AG04450 (cell line): ENCODE results near the gene SEC24D. TPM values are rescaled to one million over a fixed set of nuclear protein-coding genes. Genes with fewer than 3 reads are reported as not detected.

Source experiments
- CTCF ChIA-PET: fragments of 300-600, 350-600 bp; formaldehyde crosslinking; extraction: SDS; loops from one replicate; lab custom pipeline; 2022; ENCODE audit warnings: antibody characterized with exemption, inconsistent platforms; lab: Charles Lee
- POLR2A ChIA-PET: fragments of 350-600 bp; formaldehyde crosslinking; extraction: SDS; loops from one replicate; lab custom pipeline; 2021; ENCODE audit warnings: antibody characterized with exemption, inconsistent platforms; lab: Yijun Ruan, JAX
- DNase-seq: peaks from one replicate; pipeline ENCODE4 v3.0.0-alpha.2; 2011; ENCODE audit warnings: low read depth, low spot score
- H3K27ac ChIP-seq: one replicate; pipeline ENCODE4 v1.5.1; 2012; ENCODE audit warnings: low read depth, low read length, control low read depth
- H3K27me3 ChIP-seq: one replicate; pipeline ENCODE4 v1.6.0; 2012; ENCODE audit warnings: low read length; ENCODE audit not compliant: control insufficient read depth, insufficient read depth
- H3K4me3 ChIP-seq: 2 replicates; pipeline ENCODE4 v1.5.1; 2011; ENCODE audit warnings: mild to moderate bottlenecking, low read depth, low read length, control low read depth
- H3K9me3 ChIP-seq: 2 replicates; pipeline ENCODE4 v1.5.1; 2012; ENCODE audit warnings: low read length; ENCODE audit not compliant: control insufficient read depth, insufficient read depth
- polyA plus RNA-seq: library from polyadenylated mRNA; depleted of rRNA; stranded (reverse); fragments of >200 nt; gene quantifications from 2 replicates; pipeline ENCODE4 v1.2.3, GENCODE V29; 2011
- TF ChIP-seq, protein P1 (sequence below): IDR thresholded peaks from 2 replicates; pipeline ENCODE4 v1.5.1; 2011; ENCODE audit warnings: low read depth, low read length, control low read depth, inconsistent platforms

Gene SEC24D
- polyA plus RNA-seq, 1 experiment: 113 TPM

DNA sequence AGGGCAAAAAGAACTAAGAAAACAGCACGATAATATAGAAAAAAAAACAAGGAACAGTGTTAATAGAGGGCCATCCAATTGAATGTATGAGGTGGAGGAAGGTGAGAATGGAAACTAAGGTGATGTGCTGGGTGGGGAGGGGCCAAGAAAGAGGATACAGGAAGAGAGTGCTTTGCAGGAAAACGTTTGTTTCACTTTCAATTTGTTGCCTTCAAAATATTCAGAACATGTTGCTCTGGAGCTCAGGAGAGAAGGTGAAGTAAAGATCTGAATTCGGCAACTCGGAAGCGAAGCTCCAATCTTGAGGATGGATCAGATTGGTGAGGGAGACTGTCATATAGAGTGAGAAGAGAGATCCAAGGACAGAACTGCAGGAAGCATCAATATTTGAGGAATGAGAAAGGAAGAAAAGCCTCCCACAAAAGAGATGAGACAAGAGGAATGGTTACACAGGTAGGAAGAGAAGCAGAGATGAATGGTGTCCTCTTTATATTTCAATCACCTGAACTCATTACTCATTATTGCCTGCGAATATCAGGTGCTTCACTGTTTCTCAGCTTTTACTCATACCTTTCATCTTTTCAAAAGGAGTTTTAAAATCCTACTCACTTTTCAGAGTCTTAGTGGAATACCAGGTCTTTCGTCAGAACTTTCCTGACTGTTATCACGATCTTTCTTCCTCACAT, 14.7 kb upstream of the SEC24D start:
- TF ChIP-seq, protein P1, sequence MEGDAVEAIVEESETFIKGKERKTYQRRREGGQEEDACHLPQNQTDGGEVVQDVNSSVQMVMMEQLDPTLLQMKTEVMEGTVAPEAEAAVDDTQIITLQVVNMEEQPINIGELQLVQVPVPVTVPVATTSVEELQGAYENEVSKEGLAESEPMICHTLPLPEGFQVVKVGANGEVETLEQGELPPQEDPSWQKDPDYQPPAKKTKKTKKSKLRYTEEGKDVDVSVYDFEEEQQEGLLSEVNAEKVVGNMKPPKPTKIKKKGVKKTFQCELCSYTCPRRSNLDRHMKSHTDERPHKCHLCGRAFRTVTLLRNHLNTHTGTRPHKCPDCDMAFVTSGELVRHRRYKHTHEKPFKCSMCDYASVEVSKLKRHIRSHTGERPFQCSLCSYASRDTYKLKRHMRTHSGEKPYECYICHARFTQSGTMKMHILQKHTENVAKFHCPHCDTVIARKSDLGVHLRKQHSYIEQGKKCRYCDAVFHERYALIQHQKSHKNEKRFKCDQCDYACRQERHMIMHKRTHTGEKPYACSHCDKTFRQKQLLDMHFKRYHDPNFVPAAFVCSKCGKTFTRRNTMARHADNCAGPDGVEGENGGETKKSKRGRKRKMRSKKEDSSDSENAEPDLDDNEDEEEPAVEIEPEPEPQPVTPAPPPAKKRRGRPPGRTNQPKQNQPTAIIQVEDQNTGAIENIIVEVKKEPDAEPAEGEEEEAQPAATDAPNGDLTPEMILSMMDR: no peak
- Histone ChIP-seq H3K27ac (no peak overlapping the region), H3K27me3 (no peaks in the 10 kb centered on the region), H3K4me3 (peak overlapping the region; percentile 56), H3K9me3 (no peaks in the 10 kb centered on the region)
- no peak for DNase-seq
- POLR2A ChIA-PET: no interaction called here
- CTCF ChIA-PET: interaction anchor here (3.4 kb wide), 1 partner anchor 14 kb away, joined by 12 read pairs; no protein-coding TSS in a partner anchor

DNA sequence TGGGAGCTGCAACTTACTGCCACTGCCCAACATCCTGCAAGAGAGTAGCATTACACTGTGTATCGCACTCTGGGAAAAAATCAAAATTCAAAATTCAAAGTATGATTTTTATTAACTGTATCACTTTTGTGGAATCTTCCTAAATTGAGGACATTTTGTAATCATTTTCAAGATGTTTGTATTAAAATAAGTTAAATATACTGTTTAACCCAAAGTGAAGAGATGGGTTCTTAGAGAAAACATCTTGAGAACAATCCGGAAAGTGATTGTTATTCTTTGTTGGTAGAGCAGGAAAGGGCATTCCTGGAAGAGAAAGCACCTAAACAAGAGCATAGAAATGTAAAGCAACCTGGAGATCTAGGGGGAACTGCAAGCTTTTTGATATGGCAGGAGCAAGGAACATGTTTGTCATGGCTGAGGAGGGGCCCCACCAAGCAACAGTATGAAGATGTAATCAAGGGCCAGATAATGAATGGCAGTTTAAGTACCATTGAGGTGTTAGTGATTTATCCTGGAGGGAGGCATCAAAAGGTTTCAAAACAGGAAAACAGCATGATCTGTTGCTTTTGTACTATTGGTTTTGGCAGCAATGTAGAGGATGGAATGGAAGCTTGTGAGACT, 14.1 kb upstream of the SEC24D start:
- no peak for DNase-seq
- Histone ChIP-seq H3K27me3 (no peaks in the 10 kb centered on the region), H3K27ac (no peak overlapping the region), H3K4me3 (peak overlapping the region; percentile 56), H3K9me3 (no peaks in the 10 kb centered on the region)
- TF ChIP-seq, protein P1: no peak
- POLR2A ChIA-PET: no interaction called here
- CTCF ChIA-PET: interaction anchor here (3.4 kb wide), 1 partner anchor 15 kb away, joined by 12 read pairs; no protein-coding TSS in a partner anchor

DNA sequence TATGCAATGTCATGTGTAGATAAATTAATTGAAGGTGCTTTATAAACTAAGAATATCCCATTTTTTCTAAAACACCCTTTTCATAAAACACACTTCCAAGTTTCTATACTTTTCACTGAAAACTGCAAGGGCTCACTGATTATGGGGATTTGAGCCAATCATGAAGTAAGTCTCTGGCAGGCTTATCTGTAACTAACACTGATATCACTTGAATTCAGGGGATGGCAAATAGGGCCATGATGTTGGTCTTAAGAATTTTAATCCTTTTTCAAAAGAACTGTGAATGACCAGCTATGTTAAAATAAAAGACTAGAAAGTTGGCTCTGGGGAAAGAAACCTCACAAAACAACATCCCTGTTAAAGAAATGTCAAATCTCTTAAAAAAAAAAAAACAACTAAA, 13.0 kb upstream of the SEC24D start:
- Histone ChIP-seq H3K27me3 (no peaks in the 10 kb centered on the region), H3K9me3 (no peaks in the 10 kb centered on the region), H3K4me3 (no peak overlapping the region), H3K27ac (no peak overlapping the region)
- CTCF ChIA-PET: no interaction called here
- DNase-seq: no peak
- TF ChIP-seq, protein P1: no peak
- POLR2A ChIA-PET: interaction anchor here (1.1 kb wide), 1 partner anchor 14 kb away, joined by 5 read pairs; no protein-coding TSS in a partner anchor

DNA sequence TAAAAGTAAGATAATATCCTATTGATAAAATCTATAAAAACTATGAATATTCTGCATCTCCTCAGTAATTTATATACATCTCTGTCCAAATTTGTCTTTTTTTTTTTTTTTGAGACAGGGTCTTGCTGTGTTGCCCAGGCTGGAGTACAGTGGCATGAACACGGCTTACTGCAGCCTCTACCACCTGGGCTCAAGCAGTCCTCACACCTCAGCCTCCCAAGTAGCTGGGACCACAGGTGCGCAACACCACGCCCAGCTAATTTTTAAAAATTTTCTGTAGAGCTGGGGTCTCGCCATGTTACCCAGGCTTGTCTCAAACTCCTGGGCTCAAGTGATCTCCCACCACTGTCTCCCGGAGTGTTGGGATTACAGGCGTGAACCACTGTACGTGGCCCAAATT, 12.3 kb upstream of the SEC24D start:
- Histone ChIP-seq H3K9me3 (no peaks in the 10 kb centered on the region), H3K4me3 (no peak overlapping the region), H3K27ac (no peak overlapping the region), H3K27me3 (no peaks in the 10 kb centered on the region)
- DNase-seq: no peak
- ChIA-PET CTCF (no interaction called here), POLR2A (no interaction called here)
- TF ChIP-seq, protein P1: no peak

DNA sequence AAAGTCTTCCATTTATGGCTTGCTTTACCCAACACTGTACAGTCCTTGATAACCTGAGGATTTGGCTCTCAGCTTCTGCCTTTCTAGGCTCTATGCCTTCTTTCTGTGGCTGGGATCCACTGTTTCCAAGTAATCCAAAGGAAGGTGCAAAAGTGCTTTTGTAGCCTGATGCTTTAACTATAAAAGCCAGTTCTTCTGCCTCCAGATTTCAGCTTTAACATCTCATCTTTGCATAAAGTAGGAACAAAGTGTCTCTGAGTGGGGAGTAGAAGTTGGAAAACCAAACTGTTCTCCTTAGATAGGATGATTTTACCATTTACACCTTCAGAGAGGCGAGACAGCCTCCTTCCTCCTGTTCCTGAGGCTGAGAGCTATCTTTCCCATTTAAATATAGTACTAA, 11.1 kb upstream of the SEC24D start:
- Histone ChIP-seq H3K27me3 (no peaks in the 10 kb centered on the region), H3K9me3 (no peaks in the 10 kb centered on the region), H3K4me3 (no peak overlapping the region), H3K27ac (no peak overlapping the region)
- TF ChIP-seq, protein P1: no peak
- DNase-seq: no peak
- ChIA-PET CTCF (interaction anchor here (0.7 to 1.5 kb wide), 2 partner anchors 37 to 120 kb away, joined by 4 to 5 read pairs; no protein-coding TSS in a partner anchor), POLR2A (no interaction called here)
